A549 (cell line): ENCODE results near the gene RER1. TPM values are rescaled to one million over a fixed set of nuclear protein-coding genes. Genes with fewer than 3 reads are reported as not detected.
A peak's percentile ranks its signal among the peaks of the same experiment; 100 is the strongest.

ENCODE experiments used
- ATAC-seq, 2 experiments: fragments of 200-7000 bp in 1 of 2; fragments of >200 bp in 1 of 2; cut with Nextera tagmentation in 1 of 2; cut with Tn5 transposase in 1 of 2; 3 replicates each; pipeline versions ENCODE4 v1.8.0 to v1.9.1; 2018 to 2020; ENCODE audit warnings: mild to moderate bottlenecking in 1 of 2, moderate library complexity in 1 of 2
- CTCF ChIA-PET: fragments of 300-600 bp; sonication (Branson Sonifier 250); formaldehyde crosslinking; extraction: SDS; loops from one replicate; lab custom pipeline; 2021; ENCODE audit warnings: antibody characterized with exemption, inconsistent platforms; lab: Yijun Ruan, JAX
- POLR2A ChIA-PET: fragments of 350-600 bp; formaldehyde crosslinking; extraction: SDS; loops from one replicate; lab custom pipeline; 2021; ENCODE audit warnings: antibody characterized with exemption, inconsistent platforms; lab: Yijun Ruan, JAX
- DNase-seq, 2 experiments: peaks; one replicate each; pipeline versions ENCODE4 v3.0.0 to v3.0.0-alpha.2; 2011 to 2016; ENCODE audit warnings: low read depth in 1 of 2, low spot score in 1 of 2
- FAIRE-seq: peaks from 2 replicates; lab custom pipeline; 2011; peaks lifted over from hg19 to GRCh38; lab: Jason Lieb, UNC
- H3K27ac ChIP-seq, 2 experiments: fragments of >200 bp; sonication (Bioruptor Twin); formaldehyde crosslinking; 3 replicates each; pipeline ENCODE4 v1.5.1; 2016 to 2017
- H3K4me1 ChIP-seq: fragments of >200 bp; sonication (Bioruptor Twin); formaldehyde crosslinking; 3 replicates; pipeline ENCODE4 v1.6.1; 2016
- H3K4me2 ChIP-seq: fragments of >200 bp; sonication (Bioruptor Twin); formaldehyde crosslinking; 3 replicates; pipeline ENCODE4 v1.6.1; 2016
- H3K4me3 ChIP-seq: fragments of >200 bp; sonication (Bioruptor Twin); formaldehyde crosslinking; 3 replicates; pipeline ENCODE4 v1.5.1; 2016
- H3K9me3 ChIP-seq: fragments of >200 bp; sonication (Bioruptor Twin); formaldehyde crosslinking; 3 replicates; pipeline ENCODE4 v1.6.1; 2016
- ATOH8 ChIP-seq: fragments of 250-450 bp; sonication (Bioruptor Pico); IDR thresholded peaks from 2 replicates; pipeline ENCODE4 v1.5.0; 2020; ENCODE audit warnings: low read depth, mild to moderate bottlenecking, moderate library complexity
- CEBPB ChIP-seq, 2 experiments: fragments of >200 bp in 1 of 2; sonication (Bioruptor Twin) in 1 of 2; formaldehyde crosslinking in 1 of 2; IDR thresholded peaks; 2 replicates each; pipeline ENCODE4 v1.6.1; 2012 to 2016
- CTCF ChIP-seq: fragments of >200 bp; sonication (Bioruptor Twin); formaldehyde crosslinking; IDR thresholded peaks from 3 replicates; pipeline ENCODE4 v1.5.1; 2016
- EHF ChIP-seq: fragments of 250-450 bp; sonication (Bioruptor Pico); IDR thresholded peaks from 2 replicates; pipeline ENCODE4 v1.5.0; 2020; ENCODE audit warnings: mild to moderate bottlenecking
- ESRRA ChIP-seq: fragments of 150-350 bp; IDR thresholded peaks from 2 replicates; pipeline ENCODE4 v1.6.1; 2014; ENCODE audit warnings: mild to moderate bottlenecking, low read length, borderline replicate concordance
- FOXS1 ChIP-seq: fragments of 250-450 bp; sonication (Bioruptor Pico); IDR thresholded peaks from 2 replicates; pipeline ENCODE4 v1.5.0; 2020; ENCODE audit warnings: mild to moderate bottlenecking, moderate library complexity
- HDAC2 ChIP-seq: fragments of 200-600 bp; sonication (generic); IDR thresholded peaks from 2 replicates; pipeline ENCODE4 v1.6.1; 2016
- HOXB13 ChIP-seq: fragments of 250-450 bp; sonication (Bioruptor Pico); IDR thresholded peaks from 2 replicates; pipeline ENCODE4 v1.5.0; 2020; ENCODE audit warnings: low read depth, mild to moderate bottlenecking, moderate library complexity
- HOXB5 ChIP-seq: fragments of 250-450 bp; sonication (Bioruptor Pico); IDR thresholded peaks from 2 replicates; pipeline ENCODE4 v1.5.0; 2020; ENCODE audit warnings: mild to moderate bottlenecking, moderate library complexity
- JUNB ChIP-seq: fragments of >200 bp; sonication (Bioruptor Twin); formaldehyde crosslinking; IDR thresholded peaks from 2 replicates; pipeline ENCODE4 v1.6.1; 2016
- KDM5A ChIP-seq: fragments of 200-600 bp; sonication (generic); IDR thresholded peaks from 2 replicates; pipeline ENCODE4 v1.6.1; 2016; ENCODE audit warnings: antibody characterized with exemption, mild to moderate bottlenecking
- MAX ChIP-seq: IDR thresholded peaks from 2 replicates; pipeline ENCODE4 v1.6.1; 2012
- MAZ ChIP-seq: fragments of 150-350 bp; IDR thresholded peaks from 2 replicates; pipeline ENCODE4 v1.6.1; 2014; ENCODE audit warnings: antibody characterized with exemption, low read depth, low read length, borderline replicate concordance
- NPAS2 ChIP-seq: fragments of 250-450 bp; sonication (Bioruptor Pico); IDR thresholded peaks from 2 replicates; pipeline ENCODE4 v1.8.0; 2022; ENCODE audit warnings: mild to moderate bottlenecking, moderate library complexity, borderline replicate concordance
- POLR2AphosphoS2 ChIP-seq: conservative IDR thresholded peaks from 2 replicates; pipeline ENCODE4 v1.6.1; 2012; ENCODE audit warnings: low read length, improper control_type of control experiment, inconsistent platforms
- RARB ChIP-seq: fragments of 250-450 bp; sonication (Bioruptor Pico); IDR thresholded peaks from 2 replicates; pipeline ENCODE4 v1.8.0; 2021; ENCODE audit warnings: mild to moderate bottlenecking, moderate library complexity
- RCOR1 ChIP-seq: fragments of 150-350 bp; IDR thresholded peaks from 2 replicates; pipeline ENCODE4 v1.6.1; 2014; ENCODE audit warnings: antibody characterized with exemption, low read length, low read depth
- RFX5 ChIP-seq: fragments of 450-650 bp; IDR thresholded peaks from 2 replicates; pipeline ENCODE4 v1.7.1; 2014; ENCODE audit warnings: antibody characterized with exemption, mild to moderate bottlenecking, moderate library complexity
- RNF2 ChIP-seq: fragments of 200-600 bp; sonication (generic); IDR thresholded peaks from 2 replicates; pipeline ENCODE4 v1.6.1; 2016; ENCODE audit warnings: low read depth, mild to moderate bottlenecking, antibody characterized with exemption, moderate library complexity, borderline replicate concordance
- SREBF2 ChIP-seq: fragments of 450-650 bp; IDR thresholded peaks from 2 replicates; pipeline ENCODE4 v1.6.1; 2014; ENCODE audit warnings: mild to moderate bottlenecking, moderate library complexity
- TP53 ChIP-seq: fragments of 250-450 bp; sonication (Bioruptor Pico); IDR thresholded peaks from 2 replicates; pipeline ENCODE4 v1.5.0; 2021; ENCODE audit warnings: mild to moderate bottlenecking, moderate library complexity
- ZC3H11A ChIP-seq: fragments of 450-650 bp; IDR thresholded peaks from 2 replicates; pipeline ENCODE4 v1.6.1; 2014; ENCODE audit warnings: antibody characterized with exemption, mild to moderate bottlenecking
- ZFP36 ChIP-seq: fragments of 450-650 bp; IDR thresholded peaks from 2 replicates; pipeline ENCODE4 v1.6.1; 2014; ENCODE audit warnings: borderline replicate concordance; ENCODE audit not compliant: partially characterized antibody
- ZNF302 ChIP-seq: fragments of 250-450 bp; sonication (Bioruptor Pico); IDR thresholded peaks from 2 replicates; pipeline ENCODE4 v1.9.0; 2021; ENCODE audit warnings: inconsistent platforms, mild to moderate bottlenecking, moderate library complexity
- WGBS: methylation state at CpG from one replicate; pipeline ENCODE4 v1.1.6; 2017; ENCODE audit errors: missing lambda C conversion rate; 5-methylcytosine and 5-hydroxymethylcytosine counted together
- polyA plus RNA-seq, 4 experiments: library from polyadenylated mRNA; depleted of rRNA in 3 of 4; stranded (reverse); fragments of >200 nt; fragmentation: RNase III in 1 of 4; extraction: RNeasy Plus Mini Kit Qiagen cat#74134 plus additional on column Dnase treatment in 1 of 4; gene quantifications; 2 replicates in 3 of 4; 3 replicates in 1 of 4; pipeline ENCODE4 v1.2.3, GENCODE V29; 2011 to 2017
- TF ChIP-seq, protein P1 (sequence below): fragments of 450-650 bp; IDR thresholded peaks from 2 replicates; pipeline ENCODE4 v1.6.1; 2014; ENCODE audit warnings: antibody characterized with exemption

The RER1 gene
- polyA plus RNA-seq, 2 of the 4 experiments (the other 2 are of a cell fraction) = 72.3 to 213 TPM

DNA sequence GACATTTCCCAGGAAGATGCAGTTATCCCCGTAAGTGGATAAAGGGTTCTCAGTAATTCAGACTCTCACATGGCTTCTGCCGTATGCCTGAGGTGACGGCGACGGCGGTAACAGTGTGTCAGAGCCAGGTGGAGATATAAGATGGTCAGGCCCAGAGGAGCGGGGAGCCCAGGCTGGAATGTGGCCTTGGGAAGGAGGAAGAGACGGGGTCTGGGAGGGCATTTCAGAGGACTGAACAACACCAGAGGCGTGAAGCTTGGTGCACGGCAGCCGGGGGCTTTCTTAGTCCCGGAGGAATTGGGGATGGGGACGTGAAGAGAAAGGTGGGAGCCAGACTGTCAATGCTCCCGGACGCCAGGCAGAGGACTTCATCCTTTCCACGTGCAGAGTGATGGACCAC lies 1.0 kb downstream of the RER1 start:
- Histone ChIP-seq H3K4me3 (peak overlapping the region; percentile 100), H3K9me3 (no peaks in the 10 kb centered on the region), H3K27ac (peak overlapping the region; percentile 98), H3K4me2 (peak overlapping the region; percentile 100), H3K4me1 (peaks cover 25% of the 10 kb centered on the region)
- ATAC-seq (no peak), FAIRE-seq (no peak), DNase-seq (no peak)
- TF ChIP-seq RNF2 (no peak), CEBPB (IDR thresholded peaks at IDR 0.05) (no peak), TP53 (CRISPR knock-in tag) (no peak), POLR2AphosphoS2 (no peak), EHF (CRISPR knock-in tag) (no peak), HOXB13 (CRISPR knock-in tag) (no peak), MAZ (no peak), FOXS1 (no peak), HDAC2 (no peak), KDM5A (no peak), HOXB5 (CRISPR knock-in tag) (no peak), SREBF2 (no peak), ZNF302 (CRISPR knock-in tag) (no peak)
- TF ChIP-seq, protein P1, sequence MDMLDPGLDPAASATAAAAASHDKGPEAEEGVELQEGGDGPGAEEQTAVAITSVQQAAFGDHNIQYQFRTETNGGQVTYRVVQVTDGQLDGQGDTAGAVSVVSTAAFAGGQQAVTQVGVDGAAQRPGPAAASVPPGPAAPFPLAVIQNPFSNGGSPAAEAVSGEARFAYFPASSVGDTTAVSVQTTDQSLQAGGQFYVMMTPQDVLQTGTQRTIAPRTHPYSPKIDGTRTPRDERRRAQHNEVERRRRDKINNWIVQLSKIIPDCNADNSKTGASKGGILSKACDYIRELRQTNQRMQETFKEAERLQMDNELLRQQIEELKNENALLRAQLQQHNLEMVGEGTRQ = no peak
- 65% methylated on average over 16 of the region's 16 CpGs for WGBS
- POLR2A ChIA-PET = no interaction called here
- CTCF ChIA-PET = interaction anchor here (0.6 to 4.4 kb wide), 2 partner anchors 11 to 155 kb away, joined by 3 to 32 read pairs; no protein-coding TSS in a partner anchor

- H3K4me2 ChIP-seq = peak overlapping the region; percentile 100
- ATAC-seq (no peak), FAIRE-seq (no peak), DNase-seq (no peak)
- H3K4me1 ChIP-seq = peaks cover 25% of the 10 kb centered on the region
- CTCF ChIA-PET = interaction anchor here (0.9 to 2.0 kb wide), 3 partner anchors 10 to 198 kb away, joined by 3 to 6 read pairs (median 5); no protein-coding TSS in a partner anchor
- POLR2A ChIA-PET = no interaction called here
- no peaks in the 10 kb centered on the region for H3K9me3 ChIP-seq
- 67% methylated on average over 9 of the region's 9 CpGs for WGBS
- H3K4me3 ChIP-seq = peak overlapping the region; percentile 100; the same call in 2 of the 3 replicates
- TF ChIP-seq ATOH8 (CRISPR knock-in tag) (no peak), MAX (no peak), ZC3H11A (no peak), RCOR1 (no peak), NPAS2 (CRISPR knock-in tag) (no peak), MAZ (no peak), TP53 (CRISPR knock-in tag) (no peak), RNF2 (no peak), ZFP36 (no peak), ESRRA (no peak), RARB (CRISPR knock-in tag) (no peak), CTCF (no peak), JUNB (no peak), RFX5 (no peak)
- peak overlapping the region in 1 of 2 experiments; percentile 98; a peak in 1 of 6 replicates for H3K27ac ChIP-seq
Measured at GRCh38 chr1:2393471-2393877, 1.8 kb downstream of the RER1 start.
